Mesenchymal stem cell (in vitro differentiated cells and primary cell): Measurements from ENCODE around the gene IRAG1.

Source experiments
- DNase-seq: peaks from one replicate; pipeline ENCODE4 v3.0.0-alpha.2; 2013
- H2AFZ ChIP-seq: one replicate; pipeline ENCODE4 v1.6.1; 2013; ENCODE audit warnings: low read depth, mild to moderate bottlenecking, control low read depth, inconsistent platforms, low read length, moderate library complexity
- H2AK5ac ChIP-seq: 2 replicates; pipeline ENCODE4 v1.6.1; 2013; ENCODE audit warnings: low read length, moderate library complexity, mild to moderate bottlenecking, inconsistent platforms; ENCODE audit not compliant: severe bottlenecking
- H2BK120ac ChIP-seq: one replicate; pipeline ENCODE4 v1.6.1; 2013; ENCODE audit warnings: low read depth, mild to moderate bottlenecking, inconsistent platforms, low read length, moderate library complexity
- H2BK12ac ChIP-seq, 2 experiments: one replicate each; pipeline ENCODE4 v1.6.1; 2013; ENCODE audit warnings: inconsistent platforms in 2 of 2, low read length in 2 of 2, mild to moderate bottlenecking in 2 of 2, moderate library complexity in 2 of 2, control low read depth in 1 of 2
- H2BK15ac ChIP-seq: one replicate; pipeline ENCODE4 v1.6.1; 2013; ENCODE audit warnings: mild to moderate bottlenecking, low read depth, inconsistent platforms; ENCODE audit not compliant: poor library complexity, severe bottlenecking
- H2BK5ac ChIP-seq: 2 replicates; pipeline ENCODE4 v1.6.1; 2013; ENCODE audit warnings: low read depth, mild to moderate bottlenecking, low read length, control low read depth, inconsistent platforms; ENCODE audit not compliant: poor library complexity, severe bottlenecking
- H3K14ac ChIP-seq, 2 experiments: one replicate each; pipeline ENCODE4 v1.6.1; 2013; ENCODE audit warnings: inconsistent platforms in 2 of 2, low read length in 2 of 2, control low read depth in 1 of 2, mild to moderate bottlenecking in 1 of 2, moderate library complexity in 1 of 2
- H3K18ac ChIP-seq, 2 experiments: one replicate each; pipeline ENCODE4 v1.6.1; 2013; ENCODE audit warnings: inconsistent platforms in 2 of 2, low read length in 2 of 2, control low read depth in 1 of 2, low read depth in 1 of 2, mild to moderate bottlenecking in 1 of 2
- H3K23ac ChIP-seq, 2 experiments: one replicate each; pipeline ENCODE4 v1.6.1; 2013; ENCODE audit warnings: inconsistent platforms in 2 of 2, low read length in 2 of 2, mild to moderate bottlenecking in 2 of 2, moderate library complexity in 2 of 2, control low read depth in 1 of 2
- H3K27ac ChIP-seq: 2 replicates; pipeline ENCODE4 v1.5.1; 2013; ENCODE audit warnings: mild to moderate bottlenecking, moderate library complexity, low read length, control low read depth, inconsistent platforms; ENCODE audit not compliant: poor library complexity, severe bottlenecking
- H3K27me3 ChIP-seq, 2 experiments: 2 replicates each; pipeline versions ENCODE4 v1.6.1 to v1.7.0; 2013; ENCODE audit warnings: low read length in 2 of 2, mild to moderate bottlenecking in 2 of 2, moderate library complexity in 2 of 2, control low read depth in 1 of 2, inconsistent platforms in 1 of 2; ENCODE audit not compliant: control insufficient read depth in 1 of 2, insufficient read depth in 1 of 2
- H3K36me3 ChIP-seq, 2 experiments: 2 replicates each; pipeline versions ENCODE4 v1.6.1 to v1.7.0; 2013; ENCODE audit warnings: low read length in 2 of 2, control low read depth in 1 of 2, inconsistent platforms in 1 of 2, low read depth in 1 of 2, mild to moderate bottlenecking in 1 of 2; ENCODE audit not compliant: insufficient read depth in 2 of 2, control insufficient read depth in 1 of 2
- H3K4ac ChIP-seq, 2 experiments: one replicate each; pipeline ENCODE4 v1.6.1; 2013; ENCODE audit warnings: inconsistent platforms in 2 of 2, low read length in 2 of 2, mild to moderate bottlenecking in 2 of 2, moderate library complexity in 2 of 2, control low read depth in 1 of 2, low read depth in 1 of 2
- H3K4me1 ChIP-seq: 2 replicates; pipeline ENCODE4 v1.6.1; 2013; ENCODE audit warnings: low read depth, low read length, control low read depth; ENCODE audit not compliant: control insufficient read depth, insufficient read depth
- H3K4me2 ChIP-seq: 2 replicates; pipeline ENCODE4 v1.6.1; 2013; ENCODE audit warnings: low read length, mild to moderate bottlenecking, inconsistent platforms; ENCODE audit not compliant: poor library complexity, severe bottlenecking
- H3K4me3 ChIP-seq, 2 experiments: 2 replicates each; pipeline versions ENCODE4 v1.5.1 to v1.7.0; 2013; ENCODE audit warnings: low read length in 2 of 2, mild to moderate bottlenecking in 2 of 2, control low read depth in 1 of 2, low read depth in 1 of 2; ENCODE audit not compliant: insufficient read depth in 1 of 2
- H3K79me1 ChIP-seq: replicated peaks from 2 replicates; pipeline ENCODE4 v1.6.1; 2013; ENCODE audit warnings: mild to moderate bottlenecking, control low read depth, low read length, inconsistent platforms; ENCODE audit not compliant: poor library complexity, severe bottlenecking
- H3K9ac ChIP-seq: 2 replicates; pipeline ENCODE4 v1.7.0; 2013; ENCODE audit warnings: mild to moderate bottlenecking, low read length, moderate library complexity
- H3K9me3 ChIP-seq: 2 replicates; pipeline ENCODE4 v1.7.0; 2013; ENCODE audit warnings: mild to moderate bottlenecking, low read length; ENCODE audit not compliant: control insufficient read depth
- H4K8ac ChIP-seq: one replicate; pipeline ENCODE4 v1.6.1; 2013; ENCODE audit warnings: inconsistent platforms, mild to moderate bottlenecking, low read length, moderate library complexity
- H4K91ac ChIP-seq: one replicate; pipeline ENCODE4 v1.6.1; 2013; ENCODE audit warnings: mild to moderate bottlenecking, low read length, inconsistent platforms
- WGBS: methylation state at CpG from one replicate; pipeline ENCODE4 v1.1.7; 2013; ENCODE audit warnings: mixed read lengths; 5-methylcytosine and 5-hydroxymethylcytosine counted together

IRAG1 gene

GRCh38 chr11:10694486-10695239 is 1.1 kb upstream of the IRAG1 start:
- H3K4me1 ChIP-seq: peaks cover 18% of the 10 kb centered on the region

GRCh38 chr11:10692531-10693115 is 932 bp downstream of the IRAG1 start:
- H3K9ac ChIP-seq: peak overlapping the region; percentile 87
- H2BK5ac ChIP-seq: no peak overlapping the region
- peak overlapping the region; percentile 27 to 89 for H2BK12ac ChIP-seq
- no peak overlapping the region for H2AFZ ChIP-seq
- no peak overlapping the region for H3K23ac ChIP-seq
- H2AK5ac ChIP-seq: peak overlapping the region; percentile 63
- H3K27ac ChIP-seq: no peak overlapping the region
- H3K4me2 ChIP-seq: peak overlapping the region; percentile 39
- H3K9me3 ChIP-seq: no peaks in the 10 kb centered on the region
- H3K4me3 ChIP-seq: peak overlapping the region in 1 of 2 experiments; percentile 84
- H2BK15ac ChIP-seq: peak overlapping the region; percentile 95
- H3K36me3 ChIP-seq: peaks cover 0 to 18% of the 10 kb centered on the region in 2 experiments
- peak overlapping the region; percentile 85 for H2BK120ac ChIP-seq
- H3K79me1 ChIP-seq: peaks cover 4% of the 10 kb centered on the region
- no peaks in the 10 kb centered on the region for H3K27me3 ChIP-seq
- peak overlapping the region; percentile 13 to 76 for H3K4ac ChIP-seq
- no peak for DNase-seq
- peaks cover 20% of the 10 kb centered on the region for H3K4me1 ChIP-seq
- peak overlapping the region in 1 of 2 experiments; percentile 84 for H3K14ac ChIP-seq
- 56% methylated on average over 7 of the region's 7 CpGs for WGBS
- H4K8ac ChIP-seq: peak overlapping the region; percentile 89
- peak overlapping the region; percentile 79 for H4K91ac ChIP-seq
- H3K18ac ChIP-seq: peak overlapping the region; percentile 78 to 79

More at GRCh38 chr11:10694486-10695239, 1.1 kb upstream of the IRAG1 start:
- 61% methylated on average over 2 of the region's 4 CpGs for WGBS
- Histone ChIP-seq H3K18ac (peak overlapping the region; percentile 23 to 75), H2BK15ac (no peak overlapping the region), H3K14ac (peak overlapping the region in 1 of 2 experiments; percentile 63), H2BK120ac (peak overlapping the region; percentile 52), H3K27ac (no peak overlapping the region), H3K4me3 (peak overlapping the region in 1 of 2 experiments; percentile 84), H2AK5ac (peak overlapping the region; percentile 16), H3K27me3 (no peaks in the 10 kb centered on the region), H3K9me3 (peaks cover 5% of the 10 kb centered on the region), H3K23ac (no peak overlapping the region), H3K4ac (peak overlapping the region; percentile 11 to 27), H2BK12ac (peak overlapping the region; percentile 51 to 81), H4K91ac (peak overlapping the region; percentile 14), H4K8ac (no peak overlapping the region), H2BK5ac (no peak overlapping the region), H3K9ac (peak overlapping the region; percentile 87), H3K4me2 (no peak overlapping the region), H3K36me3 (no peaks in the 10 kb centered on the region), H3K79me1 (peaks cover 4% of the 10 kb centered on the region), H2AFZ (no peak overlapping the region)
- peak; percentile 26 for DNase-seq

GRCh38 chr11:10688401-10688800 is 5.2 kb downstream of the IRAG1 start:
- Histone ChIP-seq H2BK12ac (no peak overlapping the region), H3K23ac (no peak overlapping the region), H2BK120ac (no peak overlapping the region), H3K27me3 (no peaks in the 10 kb centered on the region), H2AFZ (no peak overlapping the region), H2BK5ac (no peak overlapping the region), H4K91ac (no peak overlapping the region), H3K18ac (no peak overlapping the region), H3K4me1 (peaks cover 14% of the 10 kb centered on the region), H3K9ac (no peak overlapping the region), H3K9me3 (no peaks in the 10 kb centered on the region), H3K4me3 (no peak overlapping the region), H4K8ac (peak overlapping the region; percentile 15), H3K4me2 (no peak overlapping the region), H3K79me1 (peaks cover 4% of the 10 kb centered on the region), H2BK15ac (no peak overlapping the region), H3K4ac (no peak overlapping the region), H3K36me3 (peaks cover 0 to 46% of the 10 kb centered on the region in 2 experiments), H3K27ac (no peak overlapping the region), H2AK5ac (no peak overlapping the region), H3K14ac (no peak overlapping the region)
- no peak for DNase-seq
- WGBS: 68% methylated on average over 2 of the region's 2 CpGs

GRCh38 chr11:10686311-10686710 is 7.2 kb downstream of the IRAG1 start:
- H2BK15ac ChIP-seq: no peak overlapping the region
- no peak overlapping the region for H3K18ac ChIP-seq
- DNase-seq: no peak
- H2AK5ac ChIP-seq: no peak overlapping the region
- H3K27me3 ChIP-seq: no peaks in the 10 kb centered on the region
- no peak overlapping the region for H2BK12ac ChIP-seq
- no peak overlapping the region for H3K14ac ChIP-seq
- H3K36me3 ChIP-seq: peaks cover 0 to 46% of the 10 kb centered on the region in 2 experiments
- no peak overlapping the region for H2BK5ac ChIP-seq
- H3K4me2 ChIP-seq: no peak overlapping the region
- H3K27ac ChIP-seq: no peak overlapping the region
- peaks cover 2% of the 10 kb centered on the region for H3K79me1 ChIP-seq
- peaks cover 3% of the 10 kb centered on the region for H3K4me1 ChIP-seq
- no peak overlapping the region for H3K4ac ChIP-seq
- no peak overlapping the region for H2BK120ac ChIP-seq
- 80% methylated on average over 1 of the region's 1 CpG for WGBS
- no peak overlapping the region for H4K8ac ChIP-seq
- no peak overlapping the region for H3K4me3 ChIP-seq
- no peak overlapping the region for H3K9ac ChIP-seq
- H3K23ac ChIP-seq: no peak overlapping the region
- H2AFZ ChIP-seq: no peak overlapping the region
- H3K9me3 ChIP-seq: no peaks in the 10 kb centered on the region
- no peak overlapping the region for H4K91ac ChIP-seq
